PC-3 (cell line): Measurements from ENCODE around the gene UCKL1. TPM values are rescaled to one million over a fixed set of nuclear protein-coding genes. Genes with fewer than 3 reads are reported as not detected.

ENCODE experiments used
- ATAC-seq: fragments of 200-7000 bp; cut with Tn5 transposase; 2 replicates; pipeline ENCODE4 v1.9.1; 2020; ENCODE audit warnings: mild to moderate bottlenecking, moderate library complexity
- BruUV-seq: library from RNA; stranded (reverse); fragments of 400-500 nt; replicated peaks from 2 replicates; lab custom pipeline; 2021; lab: Mats Ljungman, UMichigan
- CTCF ChIA-PET: fragments of 300-600 bp; sonication (Branson Sonifier 250); formaldehyde crosslinking; loops from one replicate; lab custom pipeline; 2022; ENCODE audit warnings: antibody characterized with exemption; lab: Charles Lee
- POLR2A ChIA-PET: fragments of 300-600 bp; sonication (Branson Sonifier 250); formaldehyde crosslinking; loops from one replicate; lab custom pipeline; 2022; ENCODE audit warnings: antibody characterized with exemption; ENCODE audit not compliant: unreplicated experiment; lab: Charles Lee
- DNase-seq: peaks from one replicate; pipeline ENCODE4 v3.0.0-alpha.2; 2015
- H2AFZ ChIP-seq: fragments of 300-600 bp; sonication (generic); 2 replicates; pipeline ENCODE4 v1.6.0; 2016; ENCODE audit warnings: antibody characterized with exemption, low read length
- H3F3A ChIP-seq: fragments of 300-600 bp; sonication (generic); one replicate; pipeline ENCODE4 v1.6.0; 2017; ENCODE audit warnings: antibody characterized with exemption, low read length, control low read depth, mild to moderate bottlenecking; ENCODE audit not compliant: unreplicated experiment
- H3K27ac ChIP-seq: fragments of 300-600 bp; sonication (generic); 2 replicates; pipeline ENCODE4 v1.5.1; 2016; ENCODE audit warnings: mild to moderate bottlenecking, low read length
- H3K27me3 ChIP-seq: fragments of 300-600 bp; sonication (generic); 2 replicates; pipeline ENCODE4 v1.6.1; 2016; ENCODE audit warnings: low read length, mixed read lengths
- H3K36me3 ChIP-seq: fragments of 300-600 bp; sonication (generic); 2 replicates; pipeline ENCODE4 v1.6.1; 2016; ENCODE audit warnings: low read depth, mixed run types, low read length, mixed read lengths
- H3K4me1 ChIP-seq: fragments of 300-600 bp; sonication (generic); 2 replicates; pipeline ENCODE4 v1.5.1; 2016; ENCODE audit warnings: low read length; ENCODE audit not compliant: insufficient read depth
- H3K4me2 ChIP-seq: fragments of 300-600 bp; sonication (generic); 2 replicates; pipeline ENCODE4 v1.6.0; 2016; ENCODE audit warnings: low read length
- H3K4me3 ChIP-seq: fragments of 300-600 bp; sonication (generic); 2 replicates; pipeline ENCODE4 v1.5.1; 2016; ENCODE audit warnings: mild to moderate bottlenecking, low read length, mixed read lengths
- H3K79me2 ChIP-seq: fragments of 300-600 bp; sonication (generic); 2 replicates; pipeline ENCODE4 v1.6.1; 2017; ENCODE audit warnings: low read length, mixed read lengths
- H3K9ac ChIP-seq: fragments of 300-600 bp; sonication (generic); 2 replicates; pipeline ENCODE4 v1.6.0; 2016; ENCODE audit warnings: mild to moderate bottlenecking, low read length
- H3K9me2 ChIP-seq: fragments of 300-600 bp; sonication (generic); replicated peaks from 2 replicates; pipeline ENCODE4 v1.6.1; 2016; ENCODE audit warnings: mixed run types, low read length, mixed read lengths
- H3K9me3 ChIP-seq: fragments of 300-600 bp; sonication (generic); 2 replicates; pipeline ENCODE4 v1.6.1; 2016; ENCODE audit warnings: low read length, mixed read lengths
- H4K20me1 ChIP-seq: fragments of 300-600 bp; sonication (generic); 2 replicates; pipeline ENCODE4 v1.6.1; 2016; ENCODE audit warnings: low read length, mixed read lengths
- EZH2 ChIP-seq: fragments of 300-600 bp; sonication (generic); IDR thresholded peaks from one replicate; pipeline ENCODE4 v1.6.1; 2017; ENCODE audit warnings: antibody characterized with exemption, mild to moderate bottlenecking, low read length; ENCODE audit not compliant: unreplicated experiment
- EZH2phosphoT487 ChIP-seq: fragments of 300-600 bp; sonication (generic); IDR thresholded peaks from 2 replicates; pipeline ENCODE4 v1.6.1; 2018; ENCODE audit warnings: mild to moderate bottlenecking, antibody characterized with exemption, low read length, borderline replicate concordance
- intact Hi-C: fragments of 100-400 bp; cut with micrococcal nuclease; formaldehyde crosslinking; loops from 2 replicates; pipeline ENCODE4 v1.9.0; 2023
- total RNA-seq: library from RNA; depleted of rRNA; stranded (reverse); fragments of >200 nt; gene quantifications from 2 replicates; pipeline ENCODE4 v1.2.3, GENCODE V29; 2014
- TF ChIP-seq, protein P1 (sequence below): fragments of 300-600 bp; sonication (generic); conservative IDR thresholded peaks from 2 replicates; pipeline ENCODE4 v1.5.1; 2017; ENCODE audit warnings: antibody characterized with exemption, low read depth, mild to moderate bottlenecking, low read length

UCKL1 gene
- total RNA-seq, 1 experiment from 2014 or later, result 37.2 TPM

DNA sequence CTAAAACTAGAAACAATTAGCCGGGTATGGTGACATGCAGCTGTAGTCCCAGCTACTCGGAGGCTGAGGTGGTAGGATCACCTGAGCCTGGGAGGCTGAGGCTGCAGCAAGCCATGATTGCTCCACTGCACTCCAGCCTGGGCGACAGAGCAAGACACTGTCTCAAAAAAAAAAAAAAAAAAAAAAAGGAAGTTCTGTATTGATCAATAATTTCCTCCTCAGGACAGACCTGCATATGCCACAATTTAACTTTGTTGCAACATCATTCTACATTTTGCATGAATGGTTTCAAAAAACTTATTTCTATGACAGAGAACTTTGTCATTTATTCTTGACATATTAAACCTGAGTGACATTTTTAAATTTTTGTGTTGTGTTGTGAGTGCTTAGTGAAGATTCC is 55.8 kb downstream of the UCKL1 start:
- Histone ChIP-seq H3K4me2 (no peak overlapping the region), H3K27me3 (no peaks in the 10 kb centered on the region), H2AFZ (no peak overlapping the region), H3K4me1 (peaks cover 31% of the 10 kb centered on the region), H3K9me3 (no peaks in the 10 kb centered on the region), H3K27ac (no peak overlapping the region), H4K20me1 (peaks cover 26% of the 10 kb centered on the region), H3K9me2 (no peaks in the 10 kb centered on the region), H3F3A (no peaks in the 10 kb centered on the region), H3K4me3 (no peak overlapping the region), H3K36me3 (0 out of 2 replicates have a peak, but pooled peaks cover 5% of the 10 kb centered on the region), H3K79me2 (peaks cover 100% of the 10 kb centered on the region), H3K9ac (no peak overlapping the region)
- POLR2A ChIA-PET, result no interaction called here
- TF ChIP-seq, protein P1, sequence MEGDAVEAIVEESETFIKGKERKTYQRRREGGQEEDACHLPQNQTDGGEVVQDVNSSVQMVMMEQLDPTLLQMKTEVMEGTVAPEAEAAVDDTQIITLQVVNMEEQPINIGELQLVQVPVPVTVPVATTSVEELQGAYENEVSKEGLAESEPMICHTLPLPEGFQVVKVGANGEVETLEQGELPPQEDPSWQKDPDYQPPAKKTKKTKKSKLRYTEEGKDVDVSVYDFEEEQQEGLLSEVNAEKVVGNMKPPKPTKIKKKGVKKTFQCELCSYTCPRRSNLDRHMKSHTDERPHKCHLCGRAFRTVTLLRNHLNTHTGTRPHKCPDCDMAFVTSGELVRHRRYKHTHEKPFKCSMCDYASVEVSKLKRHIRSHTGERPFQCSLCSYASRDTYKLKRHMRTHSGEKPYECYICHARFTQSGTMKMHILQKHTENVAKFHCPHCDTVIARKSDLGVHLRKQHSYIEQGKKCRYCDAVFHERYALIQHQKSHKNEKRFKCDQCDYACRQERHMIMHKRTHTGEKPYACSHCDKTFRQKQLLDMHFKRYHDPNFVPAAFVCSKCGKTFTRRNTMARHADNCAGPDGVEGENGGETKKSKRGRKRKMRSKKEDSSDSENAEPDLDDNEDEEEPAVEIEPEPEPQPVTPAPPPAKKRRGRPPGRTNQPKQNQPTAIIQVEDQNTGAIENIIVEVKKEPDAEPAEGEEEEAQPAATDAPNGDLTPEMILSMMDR, result no peak
- TF ChIP-seq EZH2 (no peak), EZH2phosphoT487 (no peak)
- BruUV-seq, result no TSS peak
- DNase-seq (no peak), ATAC-seq (no peak)
- intact Hi-C loops, result no loop called here
- CTCF ChIA-PET, result no interaction called here

DNA sequence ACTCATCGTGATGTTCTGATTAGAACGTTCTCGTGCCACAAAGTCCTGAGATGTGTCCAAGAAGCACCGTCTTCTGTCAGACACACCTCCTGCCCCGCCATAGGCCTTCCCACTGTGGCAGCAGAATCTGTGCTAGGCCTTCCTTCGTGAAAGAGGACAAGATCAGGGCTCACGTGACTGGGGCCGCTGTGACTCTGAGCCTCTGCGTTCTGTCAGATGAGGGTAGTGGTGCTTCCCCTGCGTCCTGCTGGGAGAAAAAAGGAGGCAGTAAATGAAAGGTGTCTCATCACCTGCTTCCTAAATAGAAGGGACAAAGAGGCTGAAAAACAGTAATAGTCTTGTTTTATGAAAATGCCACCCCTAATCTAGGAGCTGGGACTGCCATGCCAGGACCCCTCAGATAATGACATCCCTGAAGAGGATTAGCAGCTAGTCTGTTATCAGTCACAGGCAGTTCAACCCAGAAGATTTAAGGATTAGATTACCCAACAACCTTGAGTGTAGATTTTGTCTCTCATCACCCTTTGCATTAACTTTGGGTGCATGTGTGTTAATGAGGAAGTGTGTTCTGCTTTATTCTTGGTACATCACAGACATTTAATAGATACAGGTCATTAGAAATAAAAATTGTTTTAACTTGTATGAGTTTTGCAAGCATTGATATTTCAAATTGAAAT is 57.2 kb downstream of the UCKL1 start:
- no peak overlapping the region for H2AFZ ChIP-seq
- peaks cover 31% of the 10 kb centered on the region for H3K4me1 ChIP-seq
- no peak overlapping the region for H3K27ac ChIP-seq
- no peak overlapping the region for H3K4me3 ChIP-seq
- H3K9me3 ChIP-seq, result no peaks in the 10 kb centered on the region
- H3K9me2 ChIP-seq, result no peaks in the 10 kb centered on the region
- H3K36me3 ChIP-seq, result 0 out of 2 replicates have a peak, but pooled peaks cover 2% of the 10 kb centered on the region
- ATAC-seq, result no peak
- peaks cover 22% of the 10 kb centered on the region for H4K20me1 ChIP-seq
- no TSS peak for BruUV-seq
- ChIA-PET POLR2A (no interaction called here), CTCF (no interaction called here)
- peaks cover 86% of the 10 kb centered on the region for H3K79me2 ChIP-seq
- DNase-seq, result no peak
- H3K27me3 ChIP-seq, result no peaks in the 10 kb centered on the region
- no peak overlapping the region for H3K9ac ChIP-seq
- peaks cover 2% of the 10 kb centered on the region for H3F3A ChIP-seq
- no peak for TF ChIP-seq EZH2
- no peak for TF ChIP-seq EZH2phosphoT487
- TF ChIP-seq, protein P1, result no peak
- intact Hi-C loops, result no loop called here
- no peak overlapping the region for H3K4me2 ChIP-seq

DNA sequence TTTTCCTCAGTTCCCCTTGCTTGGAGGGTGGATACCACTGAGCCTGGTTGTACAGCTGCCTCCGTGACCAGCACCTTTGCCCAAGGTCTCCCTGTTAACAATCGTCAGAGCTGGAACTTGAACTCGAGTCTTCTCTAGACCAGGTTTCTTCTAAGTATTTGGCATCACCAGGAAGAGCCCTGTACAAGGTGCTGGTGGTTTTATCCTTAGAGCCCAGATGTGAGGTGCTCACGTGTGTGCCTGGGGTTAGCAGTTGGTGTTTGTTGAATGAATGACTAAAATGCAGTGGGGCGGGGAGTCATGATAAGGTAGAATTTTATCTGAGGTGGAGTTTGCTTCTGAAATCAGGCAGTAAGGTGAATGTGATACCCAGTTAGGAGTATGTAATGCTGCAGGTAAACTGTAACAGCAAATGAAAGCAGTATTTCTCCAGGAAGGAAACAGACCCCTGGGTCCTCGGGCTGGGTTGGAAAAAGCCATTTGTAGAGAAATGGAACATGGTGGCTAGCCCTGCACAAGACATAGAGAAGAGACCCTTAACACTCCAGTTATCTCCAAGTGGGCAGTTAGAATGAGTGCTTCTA is 58.1 kb downstream of the UCKL1 start:
- no peak overlapping the region for H2AFZ ChIP-seq
- no TSS peak for BruUV-seq
- CTCF ChIA-PET, result no interaction called here
- DNase-seq, result no peak
- H3K9ac ChIP-seq, result no peak overlapping the region
- no peaks in the 10 kb centered on the region for H3K9me3 ChIP-seq
- H3K36me3 ChIP-seq, result 0 out of 2 replicates have a peak, but pooled peaks cover 2% of the 10 kb centered on the region
- no peak for ATAC-seq
- peaks cover 22% of the 10 kb centered on the region for H4K20me1 ChIP-seq
- POLR2A ChIA-PET, result no interaction called here
- H3K4me2 ChIP-seq, result no peak overlapping the region
- H3K27me3 ChIP-seq, result no peaks in the 10 kb centered on the region
- H3K27ac ChIP-seq, result no peak overlapping the region
- peaks cover 11% of the 10 kb centered on the region for H3F3A ChIP-seq
- H3K4me1 ChIP-seq, result peaks cover 28% of the 10 kb centered on the region
- no peaks in the 10 kb centered on the region for H3K9me2 ChIP-seq
- TF ChIP-seq EZH2phosphoT487 (no peak), EZH2 (no peak)
- TF ChIP-seq, protein P1, result no peak
- no peak overlapping the region for H3K4me3 ChIP-seq
- intact Hi-C loops, result loop anchor here (2.0 kb wide), 1 partner anchor 13 kb away; no protein-coding TSS in a partner anchor
- H3K79me2 ChIP-seq, result peaks cover 76% of the 10 kb centered on the region
